Chondrocyte (in vitro differentiated cells): ENCODE measurements around the gene MUC2. TPM values are rescaled to one million over a fixed set of nuclear protein-coding genes. Genes with fewer than 3 reads are reported as not detected.

Source experiments
- DNase-seq: peaks from one replicate; pipeline ENCODE4 v3.0.0; 2021; ENCODE audit warnings: mixed read lengths, low spot score
- H3K27ac Mint-ChIP-seq: one replicate; pipeline ENCODE4 v1.8.0; 2021; ENCODE audit warnings: mild to moderate bottlenecking, moderate library complexity, mixed read lengths; ENCODE audit not compliant: unreplicated experiment
- H3K27me3 Mint-ChIP-seq: 2 replicates; pipeline ENCODE4 v1.8.0; 2021; ENCODE audit warnings: low read depth, mixed read lengths
- H3K36me3 Mint-ChIP-seq: 2 replicates; pipeline ENCODE4 v1.8.0; 2021; ENCODE audit warnings: low read depth, mixed read lengths
- H3K4me1 Mint-ChIP-seq: 2 replicates; pipeline ENCODE4 v1.8.0; 2021; ENCODE audit warnings: low read depth, mild to moderate bottlenecking, mixed read lengths
- H3K4me3 Mint-ChIP-seq: one replicate; pipeline ENCODE4 v1.8.0; 2021; ENCODE audit warnings: mild to moderate bottlenecking, moderate library complexity, mixed read lengths; ENCODE audit not compliant: unreplicated experiment
- H3K9me3 Mint-ChIP-seq: 2 replicates; pipeline ENCODE4 v1.8.0; 2021; ENCODE audit warnings: low read depth, mixed read lengths
- CTCF ChIP-seq: fragments of 200-600 bp; sonication (generic); IDR thresholded peaks from 2 replicates; pipeline ENCODE4 v1.5.0; 2021; ENCODE audit warnings: antibody characterized with exemption, mild to moderate bottlenecking, moderate library complexity
- total RNA-seq: library from RNA; stranded (reverse); gene quantifications from 3 replicates; pipeline ENCODE4 v1.2.1, GENCODE V29; 2021

MUC2 gene
- total RNA-seq, 1 donor from 2014 or later, result not detected

GRCh38 chr11:1057806-1058205 is 16.9 kb upstream of the MUC2 start:
- no peak for TF ChIP-seq CTCF
- peaks cover 18% of the 10 kb centered on the region for H3K27me3 Mint-ChIP-seq
- H3K36me3 Mint-ChIP-seq, result peaks cover 6% of the 10 kb centered on the region
- peaks cover 11% of the 10 kb centered on the region for H3K9me3 Mint-ChIP-seq
- no peak for DNase-seq
- H3K4me3 Mint-ChIP-seq, result no peak overlapping the region
- peaks cover 9% of the 10 kb centered on the region for H3K4me1 Mint-ChIP-seq
- no peak overlapping the region for H3K27ac Mint-ChIP-seq

GRCh38 chr11:1059759-1060158 is 14.9 kb upstream of the MUC2 start:
- Mint-ChIP-seq H3K36me3 (peaks cover 7% of the 10 kb centered on the region), H3K4me1 (peaks cover 9% of the 10 kb centered on the region), H3K9me3 (peaks cover 17% of the 10 kb centered on the region), H3K27ac (no peak overlapping the region), H3K4me3 (no peak overlapping the region), H3K27me3 (peaks cover 28% of the 10 kb centered on the region)
- DNase-seq, result no peak
- no peak for TF ChIP-seq CTCF

GRCh38 chr11:1060410-1060809 is 14.3 kb upstream of the MUC2 start:
- TF ChIP-seq CTCF, result no peak
- Mint-ChIP-seq H3K27me3 (peaks cover 25% of the 10 kb centered on the region), H3K4me1 (peaks cover 9% of the 10 kb centered on the region), H3K36me3 (peaks cover 7% of the 10 kb centered on the region), H3K4me3 (no peak overlapping the region), H3K9me3 (peaks cover 17% of the 10 kb centered on the region), H3K27ac (no peak overlapping the region)
- DNase-seq, result no peak

- Mint-ChIP-seq H3K27ac (peak overlapping the region; percentile 41), H3K4me1 (peaks cover 9% of the 10 kb centered on the region), H3K9me3 (peaks cover 17% of the 10 kb centered on the region), H3K27me3 (peaks cover 26% of the 10 kb centered on the region), H3K36me3 (peaks cover 7% of the 10 kb centered on the region), H3K4me3 (no peak overlapping the region)
- DNase-seq, result no peak
- no peak for TF ChIP-seq CTCF
These were observed 13.6 kb upstream of the MUC2 start for GRCh38 chr11:1060852-1061616.

GRCh38 chr11:1062075-1062820 is 12.4 kb upstream of the MUC2 start:
- Mint-ChIP-seq H3K27me3 (peaks cover 30% of the 10 kb centered on the region), H3K27ac (no peak overlapping the region), H3K4me1 (peaks cover 9% of the 10 kb centered on the region), H3K36me3 (peaks cover 7% of the 10 kb centered on the region), H3K9me3 (peaks cover 17% of the 10 kb centered on the region), H3K4me3 (no peak overlapping the region)
- no peak for DNase-seq
- TF ChIP-seq CTCF, result no peak
